Measurements from ENCODE around the gene ZNF534.
"Not testable (repeated sequence)": the region's sequence is repeated elsewhere in the genome, so short reads cannot be mapped to it uniquely, and the experiment has no call there.

The ZNF534 gene

GRCh38 chr19:52498571-52498970 is 69.6 kb downstream of the ZNF534 start:
- no peak for DNase-seq (ENCODE audit: low read depth)

DNA sequence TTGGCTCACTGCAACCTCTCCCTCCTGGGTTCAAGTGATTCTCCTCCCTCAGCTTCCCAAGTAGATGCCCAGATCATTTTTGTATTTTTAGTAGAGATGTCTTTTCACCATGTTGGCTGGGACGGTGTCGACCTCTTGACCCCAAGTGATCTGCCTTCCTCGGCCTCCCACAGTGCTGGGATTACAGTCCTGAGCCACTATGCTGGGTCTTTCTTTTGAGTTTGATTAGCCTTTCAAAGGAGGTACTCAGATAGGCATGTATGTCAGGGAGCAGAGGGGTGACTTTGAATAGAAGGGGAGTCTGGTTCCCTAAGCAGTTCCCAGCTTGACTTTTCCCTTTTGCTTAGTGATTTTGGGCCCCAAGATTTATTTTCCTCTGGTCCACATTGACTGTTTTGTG is 71.5 kb downstream of the ZNF534 start:
- not testable (repeated sequence) for DNase-seq (ENCODE audit: low read depth)

DNA sequence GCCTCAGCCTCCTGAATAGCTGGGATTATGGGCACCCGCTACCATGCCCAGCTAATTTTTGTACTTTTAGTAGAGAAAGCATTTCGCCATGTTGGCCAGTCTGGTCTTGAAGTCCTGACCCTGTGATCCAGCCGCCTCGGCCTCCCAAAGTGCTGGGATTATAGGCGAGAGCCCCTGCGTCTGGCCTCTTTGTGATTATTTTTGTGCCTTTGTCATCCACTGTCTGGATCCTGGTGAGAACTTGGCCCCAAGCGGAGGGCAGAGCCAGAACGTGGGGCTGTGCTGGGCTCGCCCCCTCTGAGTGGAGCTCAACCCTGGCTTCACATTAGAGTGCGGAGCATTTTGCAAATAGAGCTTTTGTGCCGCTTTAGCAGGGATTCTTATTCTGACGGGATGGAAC is 72.0 kb downstream of the ZNF534 start:
- not testable (repeated sequence) for DNase-seq (ENCODE audit: low read depth)
